IMR-90 (cell line): ENCODE results near the gene MGA. TPM values are rescaled to one million over a fixed set of nuclear protein-coding genes. Genes with fewer than 3 reads are reported as not detected.

Experiments used
- ATAC-seq: fragments of 200-7000 bp; cut with Tn5 transposase; 2 replicates; pipeline ENCODE4 v1.9.1; 2020; ENCODE audit warnings: low read depth, mild to moderate bottlenecking, moderate library complexity
- BruUV-seq: library from RNA; stranded (reverse); fragments of 400-500 nt; replicated peaks from 2 replicates; lab custom pipeline; 2021; lab: Mats Ljungman, UMichigan
- CTCF ChIA-PET: fragments of 300-600 bp; formaldehyde crosslinking; extraction: SDS; loops from one replicate; lab custom pipeline; 2021; ENCODE audit warnings: antibody characterized with exemption; lab: Yijun Ruan, JAX
- POLR2A ChIA-PET: fragments of 300-600 bp; sonication (Branson Sonifier 250); formaldehyde crosslinking; loops from one replicate; lab custom pipeline; 2022; ENCODE audit warnings: antibody characterized with exemption; ENCODE audit not compliant: unreplicated experiment; lab: Charles Lee
- DNase-seq: peaks from one replicate; pipeline ENCODE4 v3.0.0; 2013
- H2AFZ ChIP-seq: replicated peaks from 2 replicates; pipeline ENCODE3; 2013; ENCODE audit warnings: low read length, mild to moderate bottlenecking; ENCODE audit not compliant: poor library complexity
- H2AK5ac ChIP-seq: 2 replicates; pipeline ENCODE4 v1.6.1; 2013; ENCODE audit warnings: low read depth, low read length, inconsistent platforms
- H2AK9ac ChIP-seq: replicated peaks from 2 replicates; pipeline ENCODE3; 2013; ENCODE audit warnings: mild to moderate bottlenecking, low read depth, low read length, moderate library complexity; ENCODE audit not compliant: poor library complexity
- H2BK120ac ChIP-seq: 2 replicates; pipeline ENCODE4 v1.6.1; 2013; ENCODE audit warnings: low read depth, low read length, inconsistent platforms
- H2BK15ac ChIP-seq: 3 replicates; pipeline ENCODE4 v1.6.1; 2013; ENCODE audit warnings: low read depth, low read length, inconsistent platforms
- H2BK20ac ChIP-seq: 2 replicates; pipeline ENCODE4 v1.6.1; 2013; ENCODE audit warnings: low read depth, mild to moderate bottlenecking, inconsistent platforms, low read length, moderate library complexity
- H2BK5ac ChIP-seq: 2 replicates; pipeline ENCODE4 v1.6.1; 2013; ENCODE audit warnings: mild to moderate bottlenecking, low read depth, low read length, inconsistent platforms; ENCODE audit not compliant: poor library complexity, severe bottlenecking
- H3K14ac ChIP-seq: replicated peaks from 2 replicates; pipeline ENCODE4 v1.6.1; 2013; ENCODE audit warnings: low read depth, low read length, inconsistent platforms
- H3K18ac ChIP-seq: 2 replicates; pipeline ENCODE4 v1.6.1; 2013; ENCODE audit warnings: low read depth, low read length, control low read depth
- H3K23ac ChIP-seq: 2 replicates; pipeline ENCODE4 v1.6.1; 2013; ENCODE audit warnings: low read depth, low read length, inconsistent platforms
- H3K27ac ChIP-seq: 2 replicates; pipeline ENCODE4 v1.5.1; 2013; ENCODE audit warnings: mild to moderate bottlenecking, control low read depth, low read length; ENCODE audit not compliant: insufficient read depth
- H3K27me3 ChIP-seq: 2 replicates; pipeline ENCODE4 v1.6.1; 2013; ENCODE audit warnings: low read length; ENCODE audit not compliant: control insufficient read depth, insufficient read depth
- H3K36me3 ChIP-seq: 2 replicates; pipeline ENCODE4 v1.6.1; 2013; ENCODE audit warnings: low read length, mixed read lengths; ENCODE audit not compliant: control insufficient read depth, insufficient read depth
- H3K4ac ChIP-seq: 2 replicates; pipeline ENCODE4 v1.6.1; 2013; ENCODE audit warnings: low read depth, low read length, inconsistent platforms
- H3K4me1 ChIP-seq: 2 replicates; pipeline ENCODE4 v1.6.1; 2013; ENCODE audit warnings: low read length, mixed read lengths; ENCODE audit not compliant: control insufficient read depth, insufficient read depth
- H3K4me2 ChIP-seq: 2 replicates; pipeline ENCODE4 v1.6.1; 2013; ENCODE audit warnings: low read depth, mild to moderate bottlenecking, control low read depth, low read length, moderate library complexity
- H3K4me3 ChIP-seq: 2 replicates; pipeline ENCODE4 v1.5.1; 2013; ENCODE audit warnings: low read depth, mild to moderate bottlenecking, control low read depth, low read length, moderate library complexity; ENCODE audit not compliant: insufficient read depth
- H3K56ac ChIP-seq: 2 replicates; pipeline ENCODE4 v1.6.1; 2013; ENCODE audit warnings: low read length, inconsistent platforms; ENCODE audit not compliant: insufficient read depth; ENCODE audit errors: extremely low read depth
- H3K79me1 ChIP-seq, 2 experiments: 2 replicates each; pipeline ENCODE4 v1.6.1; 2013; ENCODE audit warnings: low read length in 2 of 2, inconsistent platforms in 1 of 2, low read depth in 1 of 2
- H3K9ac ChIP-seq: 2 replicates; pipeline ENCODE4 v1.6.1; 2013; ENCODE audit warnings: low read depth, low read length, control low read depth
- H3K9me1 ChIP-seq: 2 replicates; pipeline ENCODE4 v1.6.1; 2013; ENCODE audit warnings: low read length, inconsistent platforms; ENCODE audit not compliant: insufficient read depth
- H3K9me3 ChIP-seq: 2 replicates; pipeline ENCODE4 v1.6.1; 2013; ENCODE audit warnings: low read length; ENCODE audit not compliant: control insufficient read depth, insufficient read depth
- H4K20me1 ChIP-seq: 2 replicates; pipeline ENCODE4 v1.6.1; 2013; ENCODE audit warnings: low read length, inconsistent platforms; ENCODE audit not compliant: insufficient read depth
- H4K5ac ChIP-seq: 2 replicates; pipeline ENCODE4 v1.6.1; 2013; ENCODE audit warnings: mild to moderate bottlenecking, low read depth, low read length, control low read depth
- H4K8ac ChIP-seq, 2 experiments: 2 replicates each; pipeline ENCODE4 v1.6.1; 2013; ENCODE audit warnings: low read depth in 2 of 2, low read length in 2 of 2, control low read depth in 1 of 2, inconsistent platforms in 1 of 2
- H4K91ac ChIP-seq: 2 replicates; pipeline ENCODE4 v1.6.1; 2013; ENCODE audit warnings: low read depth, low read length, inconsistent platforms; ENCODE audit not compliant: insufficient read depth
- BHLHE40 ChIP-seq: fragments of 150-350 bp; IDR thresholded peaks from 2 replicates; pipeline ENCODE4 v1.6.1; 2016; ENCODE audit warnings: mild to moderate bottlenecking, low read depth, low read length
- CEBPB ChIP-seq: IDR thresholded peaks from 2 replicates; pipeline ENCODE4 v1.6.1; 2012; ENCODE audit warnings: low read depth, low read length, improper control_type of control experiment
- CHD1 ChIP-seq: IDR thresholded peaks from 2 replicates; pipeline ENCODE4 v1.6.1; 2012; ENCODE audit warnings: low read depth, low read length, improper control_type of control experiment
- FOS ChIP-seq: fragments of 150-350 bp; IDR thresholded peaks from 2 replicates; pipeline ENCODE4 v1.6.1; 2016; ENCODE audit warnings: low read depth, low read length
- MAFK ChIP-seq: IDR thresholded peaks from 2 replicates; pipeline ENCODE4 v1.6.1; 2012; ENCODE audit warnings: low read depth, low read length, improper control_type of control experiment
- MAZ ChIP-seq: IDR thresholded peaks from 2 replicates; pipeline ENCODE4 v1.6.1; 2012; ENCODE audit warnings: low read depth, mild to moderate bottlenecking, low read length, improper control_type of control experiment, moderate library complexity, borderline replicate concordance
- MXI1 ChIP-seq: IDR thresholded peaks from 2 replicates; pipeline ENCODE4 v1.6.1; 2012; ENCODE audit warnings: low read depth, mild to moderate bottlenecking, low read length, moderate library complexity, borderline replicate concordance
- POLR2A ChIP-seq: IDR thresholded peaks from 2 replicates; pipeline ENCODE4 v1.6.1; 2012; ENCODE audit warnings: mild to moderate bottlenecking, low read depth, low read length
- RAD21 ChIP-seq: IDR thresholded peaks from 2 replicates; pipeline ENCODE4 v1.6.1; 2012; ENCODE audit warnings: low read length, improper control_type of control experiment
- RCOR1 ChIP-seq: IDR thresholded peaks from 2 replicates; pipeline ENCODE4 v1.6.1; 2012; ENCODE audit warnings: mild to moderate bottlenecking, low read length, improper control_type of control experiment; ENCODE audit not compliant: insufficient replicate concordance
- RFX5 ChIP-seq: IDR thresholded peaks from 2 replicates; pipeline ENCODE4 v1.8.0; 2012; ENCODE audit warnings: low read depth, mild to moderate bottlenecking, low read length, moderate library complexity
- SMC3 ChIP-seq: fragments of 150-350 bp; IDR thresholded peaks from 2 replicates; pipeline ENCODE4 v1.6.1; 2016; ENCODE audit warnings: low read depth, mild to moderate bottlenecking, antibody characterized with exemption, low read length, moderate library complexity
- WGBS, 2 experiments: methylation state at CpG; one replicate each; pipeline versions ENCODE4 v1.1.5 to v1.1.7; 2013; ENCODE audit warnings: missing lambda C conversion rate in 2 of 2; ENCODE audit not compliant: insufficient read length in 1 of 2; ENCODE audit errors: extremely low coverage in 2 of 2; 5-methylcytosine and 5-hydroxymethylcytosine counted together
- dilution Hi-C: fragments of 300-500 bp; cut with HindIII; formaldehyde crosslinking; loops from one replicate; pipeline ENCODE4 v1.14.3; 2018; ENCODE audit warnings: low sequenced_read_pairs; ENCODE audit not compliant: unreplicated experiment
- in situ Hi-C: fragments of 300-500 bp; cut with MboI; formaldehyde crosslinking; loops from 3 replicates; pipeline ENCODE4 v1.14.3; 2019; ENCODE audit warnings: low sequenced_read_pairs, inconsistent platforms, mixed read lengths
- intact Hi-C: fragments of 100-400 bp; cut with micrococcal nuclease; formaldehyde crosslinking; loops from 2 replicates; pipeline ENCODE4 v1.10.0; 2022
- polyA plus RNA-seq, 3 experiments: library from polyadenylated mRNA; depleted of rRNA; stranded (reverse); fragments of >200 nt; gene quantifications; 2 replicates each; pipeline ENCODE4 v1.2.3, GENCODE V29; 2012; ENCODE audit warnings: low replicate concordance in 1 of 3
- total RNA-seq: library from RNA; depleted of rRNA; stranded (reverse); fragments of >200 nt; gene quantifications from 2 replicates; pipeline ENCODE4 v1.2.3, GENCODE V29; 2012
- TF ChIP-seq, protein P1 (sequence below): conservative IDR thresholded peaks from 2 replicates; pipeline ENCODE4 v1.5.1; 2012; ENCODE audit warnings: mild to moderate bottlenecking, low read depth, low read length, improper control_type of control experiment
- TF ChIP-seq, protein P2 (sequence below): fragments of 150-350 bp; IDR thresholded peaks from 2 replicates; pipeline ENCODE4 v1.6.1; 2017; ENCODE audit warnings: mild to moderate bottlenecking, antibody characterized with exemption, low read length, low read depth

MGA gene
- total and polyA plus RNA-seq, 2 of the 4 experiments (the other 2 are of a cell fraction) = 3.2 to 38.0 TPM

DNA sequence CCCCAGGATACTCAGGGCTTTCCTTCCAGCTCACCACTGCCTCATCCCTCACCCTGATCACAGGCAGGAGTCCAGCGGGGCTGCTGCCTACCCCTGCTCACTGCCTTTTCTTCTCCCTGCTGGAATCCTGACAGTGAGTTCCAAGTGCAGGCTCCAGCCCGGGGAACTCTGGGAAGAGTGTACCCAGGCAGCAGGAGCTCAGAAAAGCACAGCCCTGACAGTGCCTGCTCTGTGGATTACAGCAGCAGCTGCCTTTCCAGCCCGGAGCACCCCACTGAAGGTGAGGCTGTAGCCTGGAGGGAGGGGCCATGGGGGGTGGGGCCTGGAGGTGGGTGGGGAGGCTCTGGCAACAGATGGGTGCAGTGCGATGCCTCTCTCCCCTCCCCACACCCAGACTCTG, 161.6 kb downstream of the MGA start:
- in situ Hi-C loops (no loop called here), intact Hi-C loops (no loop called here), dilution Hi-C loops (no loop called here)
- CTCF ChIA-PET = no interaction called here
- H2AK5ac ChIP-seq = no peak overlapping the region
- H4K91ac ChIP-seq = no peak overlapping the region
- no peak overlapping the region for H3K27ac ChIP-seq
- DNase-seq (no peak), ATAC-seq (no peak)
- no peak overlapping the region for H3K4me2 ChIP-seq
- H3K27me3 ChIP-seq = no peaks in the 10 kb centered on the region
- no peak overlapping the region for H2BK20ac ChIP-seq
- H3K4me3 ChIP-seq = no peak overlapping the region
- no peak overlapping the region for H3K18ac ChIP-seq
- H3K56ac ChIP-seq = no peak overlapping the region
- H3K9me3 ChIP-seq = no peaks in the 10 kb centered on the region
- H2BK15ac ChIP-seq = no peak overlapping the region
- no peaks in the 10 kb centered on the region; the same call in 1 of the 2 replicates for H4K20me1 ChIP-seq
- H2BK5ac ChIP-seq = no peak overlapping the region
- no peak overlapping the region for H2AK9ac ChIP-seq
- H2AFZ ChIP-seq = no peak overlapping the region
- H3K4ac ChIP-seq = no peak overlapping the region
- POLR2A ChIA-PET = no interaction called here
- no peak overlapping the region for H2BK120ac ChIP-seq
- no TSS peak for BruUV-seq
- H3K9me1 ChIP-seq = no peaks in the 10 kb centered on the region
- no peak overlapping the region for H3K9ac ChIP-seq
- H3K79me1 ChIP-seq = no peaks in the 10 kb centered on the region
- no peaks in the 10 kb centered on the region for H3K4me1 ChIP-seq
- no peak overlapping the region for H4K8ac ChIP-seq
- peaks cover 80% of the 10 kb centered on the region for H3K36me3 ChIP-seq
- H3K23ac ChIP-seq = no peak overlapping the region
- WGBS, 2 experiments = no CpG with 5 or more reads among the region's 4 CpGs
- H3K14ac ChIP-seq = no peak overlapping the region
- no peak overlapping the region for H4K5ac ChIP-seq
- no peak for TF ChIP-seq RAD21
- no peak for TF ChIP-seq POLR2A
- no peak for TF ChIP-seq RFX5
- TF ChIP-seq, protein P1, sequence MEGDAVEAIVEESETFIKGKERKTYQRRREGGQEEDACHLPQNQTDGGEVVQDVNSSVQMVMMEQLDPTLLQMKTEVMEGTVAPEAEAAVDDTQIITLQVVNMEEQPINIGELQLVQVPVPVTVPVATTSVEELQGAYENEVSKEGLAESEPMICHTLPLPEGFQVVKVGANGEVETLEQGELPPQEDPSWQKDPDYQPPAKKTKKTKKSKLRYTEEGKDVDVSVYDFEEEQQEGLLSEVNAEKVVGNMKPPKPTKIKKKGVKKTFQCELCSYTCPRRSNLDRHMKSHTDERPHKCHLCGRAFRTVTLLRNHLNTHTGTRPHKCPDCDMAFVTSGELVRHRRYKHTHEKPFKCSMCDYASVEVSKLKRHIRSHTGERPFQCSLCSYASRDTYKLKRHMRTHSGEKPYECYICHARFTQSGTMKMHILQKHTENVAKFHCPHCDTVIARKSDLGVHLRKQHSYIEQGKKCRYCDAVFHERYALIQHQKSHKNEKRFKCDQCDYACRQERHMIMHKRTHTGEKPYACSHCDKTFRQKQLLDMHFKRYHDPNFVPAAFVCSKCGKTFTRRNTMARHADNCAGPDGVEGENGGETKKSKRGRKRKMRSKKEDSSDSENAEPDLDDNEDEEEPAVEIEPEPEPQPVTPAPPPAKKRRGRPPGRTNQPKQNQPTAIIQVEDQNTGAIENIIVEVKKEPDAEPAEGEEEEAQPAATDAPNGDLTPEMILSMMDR = no peak
- TF ChIP-seq BHLHE40 = no peak
- no peak for TF ChIP-seq SMC3
- TF ChIP-seq FOS = no peak
- TF ChIP-seq MAFK = no peak
- TF ChIP-seq RCOR1 = no peak
- TF ChIP-seq, protein P2, sequence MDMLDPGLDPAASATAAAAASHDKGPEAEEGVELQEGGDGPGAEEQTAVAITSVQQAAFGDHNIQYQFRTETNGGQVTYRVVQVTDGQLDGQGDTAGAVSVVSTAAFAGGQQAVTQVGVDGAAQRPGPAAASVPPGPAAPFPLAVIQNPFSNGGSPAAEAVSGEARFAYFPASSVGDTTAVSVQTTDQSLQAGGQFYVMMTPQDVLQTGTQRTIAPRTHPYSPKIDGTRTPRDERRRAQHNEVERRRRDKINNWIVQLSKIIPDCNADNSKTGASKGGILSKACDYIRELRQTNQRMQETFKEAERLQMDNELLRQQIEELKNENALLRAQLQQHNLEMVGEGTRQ = no peak
- TF ChIP-seq MAZ = no peak
- TF ChIP-seq CHD1 = no peak
- TF ChIP-seq MXI1 = no peak
- TF ChIP-seq CEBPB = no peak
